ENCODE data around the gene AKAP8L.

Gene AKAP8L

GRCh38 chr19:15432629-15433518 lies 14.1 kb upstream of the AKAP8L start:
- peak; percentile 93 for DNase-seq

GRCh38 chr19:15432018-15432494 lies 13.3 kb upstream of the AKAP8L start:
- DNase-seq = no peak

GRCh38 chr19:15431396-15432017 lies 12.7 kb upstream of the AKAP8L start:
- no peak for DNase-seq

- no peak for DNase-seq
These were observed 11.8 kb upstream of the AKAP8L start for GRCh38 chr19:15430526-15431120.

- DNase-seq = no peak
These were observed 11.2 kb upstream of the AKAP8L start for GRCh38 chr19:15429825-15430467.

GRCh38 chr19:15428956-15429824 lies 10.4 kb upstream of the AKAP8L start:
- no peak for DNase-seq

GRCh38 chr19:15427991-15428471 lies 9.2 kb upstream of the AKAP8L start:
- no peak for DNase-seq

- no peak for DNase-seq
These were observed 8.5 kb upstream of the AKAP8L start for GRCh38 chr19:15427350-15427700.

- no peak for DNase-seq
These were observed 7.9 kb upstream of the AKAP8L start for GRCh38 chr19:15426485-15427349.

- no peak for DNase-seq
These were observed 6.6 kb upstream of the AKAP8L start for GRCh38 chr19:15425321-15425950.

- no peak for DNase-seq
These were observed 6.0 kb upstream of the AKAP8L start for GRCh38 chr19:15424692-15425272.

GRCh38 chr19:15424121-15424520 lies 5.3 kb upstream of the AKAP8L start:
- no peak for DNase-seq

- DNase-seq = no peak
These were observed 4.3 kb upstream of the AKAP8L start for GRCh38 chr19:15423130-15423529.

GRCh38 chr19:15422296-15423075 lies 3.7 kb upstream of the AKAP8L start:
- DNase-seq = no peak

- DNase-seq = peak; percentile 82
These were observed 3.0 kb upstream of the AKAP8L start for GRCh38 chr19:15421721-15422260.

- no peak for DNase-seq
These were observed 2.4 kb upstream of the AKAP8L start for GRCh38 chr19:15421136-15421695.

GRCh38 chr19:15419413-15420025 lies 731 bp upstream of the AKAP8L start:
- DNase-seq = no peak

GRCh38 chr19:15418231-15418578 lies 583 bp downstream of the AKAP8L start:
- no peak for DNase-seq
